HEK293 (cell line): Measurements from ENCODE around the gene NXPE4.
"Not testable (repeated sequence)": the region's sequence is repeated elsewhere in the genome, so short reads cannot be mapped to it uniquely, and the experiment has no call there.

Experiments
- CTCF ChIA-PET: fragments of 350-600 bp; formaldehyde crosslinking; extraction: SDS; loops from one replicate; lab custom pipeline; 2021; ENCODE audit warnings: antibody characterized with exemption; lab: Yijun Ruan, JAX
- POLR2A ChIA-PET: fragments of 300-600 bp; formaldehyde crosslinking; extraction: SDS; loops from one replicate; lab custom pipeline; 2020; ENCODE audit warnings: antibody characterized with exemption, inconsistent platforms; lab: Yijun Ruan, JAX
- H3K27ac ChIP-seq: fragments of 200-500 bp; sonication (Bioruptor generic); 2 replicates; pipeline ENCODE4 v1.5.1; 2014; ENCODE audit warnings: low read depth, low read length, control low read depth, inconsistent platforms; ENCODE audit errors: extremely low read depth
- H3K36me3 ChIP-seq, 2 experiments: fragments of 200-500 bp in 1 of 2; sonication (Bioruptor generic) in 1 of 2; 1 replicate in 1 of 2; 2 replicates in 1 of 2; pipeline ENCODE4 v1.5.1; 2014 to 2017; ENCODE audit warnings: inconsistent platforms in 2 of 2, low read length in 2 of 2; ENCODE audit not compliant: control insufficient read depth in 2 of 2, insufficient read depth in 1 of 2
- H3K4me1 ChIP-seq: fragments of 200-500 bp; sonication (Bioruptor generic); 2 replicates; pipeline ENCODE4 v1.5.1; 2014; ENCODE audit warnings: mild to moderate bottlenecking, low read length, inconsistent platforms; ENCODE audit not compliant: control insufficient read depth, insufficient read depth
- H3K4me3 ChIP-seq: 2 replicates; pipeline ENCODE4 v1.5.1; 2011; ENCODE audit warnings: low read depth, mild to moderate bottlenecking, control low read depth, low read length, moderate library complexity
- H3K9me3 ChIP-seq: fragments of 200-500 bp; sonication (Bioruptor generic); 2 replicates; pipeline ENCODE4 v1.5.1; 2014; ENCODE audit warnings: low read depth, low read length, inconsistent platforms; ENCODE audit not compliant: control insufficient read depth, insufficient read depth
- EGR2 ChIP-seq: fragments of 450-650 bp; formaldehyde crosslinking; IDR thresholded peaks from 2 replicates; pipeline ENCODE4 v1.5.1; 2016; ENCODE audit warnings: low read depth, missing biosample characterization, missing genetic modification characterization
- GFI1B ChIP-seq: fragments of 450-650 bp; formaldehyde crosslinking; IDR thresholded peaks from 2 replicates; pipeline ENCODE4 v1.5.1; 2016; ENCODE audit warnings: missing biosample characterization, missing genetic modification characterization
- MYNN ChIP-seq: fragments of 450-650 bp; formaldehyde crosslinking; IDR thresholded peaks from 2 replicates; pipeline ENCODE4 v1.5.1; 2016; ENCODE audit warnings: missing biosample characterization, missing genetic modification characterization, borderline replicate concordance
- RBAK ChIP-seq: fragments of 450-650 bp; formaldehyde crosslinking; IDR thresholded peaks from 2 replicates; pipeline ENCODE4 v1.5.1; 2016; ENCODE audit warnings: missing biosample characterization, missing genetic modification characterization
- ZBTB7A ChIP-seq: fragments of 450-650 bp; formaldehyde crosslinking; IDR thresholded peaks from 2 replicates; pipeline ENCODE4 v1.5.1; 2016; ENCODE audit warnings: low read depth, missing biosample characterization, missing genetic modification characterization
- ZNF138 ChIP-seq: fragments of 450-650 bp; formaldehyde crosslinking; IDR thresholded peaks from 2 replicates; pipeline ENCODE4 v1.5.1; 2016; ENCODE audit warnings: missing biosample characterization, missing genetic modification characterization, borderline replicate concordance
- ZNF155 ChIP-seq: fragments of 450-650 bp; formaldehyde crosslinking; IDR thresholded peaks from 2 replicates; pipeline ENCODE4 v1.5.1; 2016; ENCODE audit warnings: missing biosample characterization, missing genetic modification characterization
- ZNF157 ChIP-seq: fragments of 450-650 bp; formaldehyde crosslinking; IDR thresholded peaks from 2 replicates; pipeline ENCODE4 v1.5.1; 2016; ENCODE audit warnings: missing biosample characterization, missing genetic modification characterization
- ZNF221 ChIP-seq: fragments of 450-650 bp; formaldehyde crosslinking; IDR thresholded peaks from 2 replicates; pipeline ENCODE4 v1.5.1; 2017; ENCODE audit warnings: missing biosample characterization, missing genetic modification characterization, borderline replicate concordance
- ZNF266 ChIP-seq: fragments of 450-650 bp; formaldehyde crosslinking; IDR thresholded peaks from 2 replicates; pipeline ENCODE4 v1.5.1; 2016; ENCODE audit warnings: missing biosample characterization, missing genetic modification characterization, low read depth
- ZNF302 ChIP-seq: fragments of 450-650 bp; formaldehyde crosslinking; IDR thresholded peaks from 2 replicates; pipeline ENCODE4 v1.5.1; 2016; ENCODE audit warnings: missing biosample characterization, missing genetic modification characterization, low read depth
- ZNF335 ChIP-seq: fragments of 450-650 bp; formaldehyde crosslinking; conservative IDR thresholded peaks from 2 replicates; pipeline ENCODE4 v1.5.1; 2016; ENCODE audit warnings: missing biosample characterization, missing genetic modification characterization
- ZNF501 ChIP-seq: fragments of 450-650 bp; formaldehyde crosslinking; IDR thresholded peaks from 2 replicates; pipeline ENCODE4 v1.5.1; 2016; ENCODE audit warnings: missing biosample characterization, missing genetic modification characterization
- ZNF513 ChIP-seq: fragments of 450-650 bp; IDR thresholded peaks from 2 replicates; pipeline ENCODE4 v1.5.1; 2018; ENCODE audit warnings: missing biosample characterization, missing genetic modification characterization
- ZNF600 ChIP-seq: fragments of 450-650 bp; formaldehyde crosslinking; IDR thresholded peaks from 2 replicates; pipeline ENCODE4 v1.5.1; 2016; ENCODE audit warnings: missing biosample characterization, missing genetic modification characterization
- ZNF658 ChIP-seq: fragments of 450-650 bp; formaldehyde crosslinking; IDR thresholded peaks from 2 replicates; pipeline ENCODE4; 2016; ENCODE audit warnings: missing biosample characterization, missing genetic modification characterization
- ZNF76 ChIP-seq: fragments of 450-650 bp; formaldehyde crosslinking; IDR thresholded peaks from 2 replicates; pipeline ENCODE4; 2016; ENCODE audit warnings: low read depth, missing biosample characterization, missing genetic modification characterization, borderline replicate concordance
- ZNF785 ChIP-seq: fragments of 450-650 bp; formaldehyde crosslinking; IDR thresholded peaks from 2 replicates; pipeline ENCODE4 v1.5.1; 2016; ENCODE audit warnings: missing biosample characterization, missing genetic modification characterization
- TF ChIP-seq, protein P1 (sequence below): fragments of 450-650 bp; formaldehyde crosslinking; IDR thresholded peaks from 2 replicates; pipeline ENCODE4 v1.5.1; 2016; ENCODE audit warnings: missing biosample characterization, missing genetic modification characterization

NXPE4 gene

DNA sequence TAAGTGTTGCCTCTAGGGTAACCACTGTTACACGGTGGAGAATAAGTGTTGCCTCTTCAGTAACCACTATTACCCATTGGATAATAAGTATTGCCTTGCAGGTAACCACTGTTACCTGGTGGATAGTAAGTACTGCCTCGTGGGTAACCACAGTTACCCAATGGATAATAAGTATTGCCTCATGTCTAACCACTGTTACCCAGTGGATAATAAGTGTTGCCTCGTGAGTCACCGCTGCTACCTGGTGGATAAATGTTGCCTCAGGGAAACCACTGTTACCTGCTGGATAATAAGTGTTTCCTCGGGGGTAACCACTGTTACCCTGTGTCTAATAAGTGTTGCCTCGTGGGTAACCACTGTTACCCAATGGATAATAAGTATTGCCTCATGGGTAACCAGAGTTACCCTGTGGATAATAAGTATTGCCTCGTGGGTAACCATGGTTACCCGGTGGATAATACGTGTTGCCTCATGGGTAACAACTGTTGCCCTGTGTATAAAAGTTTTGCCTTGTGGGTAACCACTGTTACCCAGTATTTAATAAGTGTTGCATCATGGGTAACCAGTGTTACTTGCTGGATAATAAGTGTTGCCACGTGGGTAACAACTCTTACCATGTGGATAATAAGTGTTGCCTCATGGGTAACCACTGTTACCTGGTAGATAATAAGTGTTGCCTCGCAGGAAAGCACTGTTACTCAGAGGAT, 12.3 kb upstream of the NXPE4 start:
- H3K36me3 ChIP-seq: no peaks in the 10 kb centered on the region
- H3K9me3 ChIP-seq: no peaks in the 10 kb centered on the region
- TF ChIP-seq ZNF785 (tag by site-specific recombination) (no peak), ZNF513 (tag by site-specific recombination) (no peak), MYNN (tag by site-specific recombination) (no peak), GFI1B (no peak), ZNF221 (tag by site-specific recombination) (no peak), ZNF501 (tag by site-specific recombination) (no peak), ZNF138 (tag by site-specific recombination) (no peak), ZNF600 (tag by site-specific recombination) (no peak), EGR2 (tag by site-specific recombination) (no peak), ZNF302 (tag by site-specific recombination) (no peak), RBAK (tag by site-specific recombination) (no peak), ZNF155 (tag by site-specific recombination) (no peak), ZBTB7A (tag by site-specific recombination) (no peak)
- TF ChIP-seq, protein P1, sequence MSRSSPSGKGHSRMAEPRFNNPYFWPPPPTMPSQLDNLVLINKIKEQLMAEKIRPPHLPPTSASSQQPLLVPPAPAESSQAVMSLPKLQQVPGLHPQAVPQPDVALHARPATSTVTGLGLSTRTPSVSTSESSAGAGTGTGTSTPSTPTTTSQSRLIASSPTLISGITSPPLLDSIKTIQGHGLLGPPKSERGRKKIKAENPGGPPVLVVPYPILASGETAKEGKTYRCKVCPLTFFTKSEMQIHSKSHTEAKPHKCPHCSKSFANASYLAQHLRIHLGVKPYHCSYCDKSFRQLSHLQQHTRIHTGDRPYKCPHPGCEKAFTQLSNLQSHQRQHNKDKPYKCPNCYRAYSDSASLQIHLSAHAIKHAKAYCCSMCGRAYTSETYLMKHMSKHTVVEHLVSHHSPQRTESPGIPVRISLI: no peak
- no peak overlapping the region for H3K27ac ChIP-seq
- ChIA-PET CTCF (no interaction called here), POLR2A (no interaction called here)
- no peaks in the 10 kb centered on the region for H3K4me1 ChIP-seq
- H3K4me3 ChIP-seq: no peak overlapping the region

DNA sequence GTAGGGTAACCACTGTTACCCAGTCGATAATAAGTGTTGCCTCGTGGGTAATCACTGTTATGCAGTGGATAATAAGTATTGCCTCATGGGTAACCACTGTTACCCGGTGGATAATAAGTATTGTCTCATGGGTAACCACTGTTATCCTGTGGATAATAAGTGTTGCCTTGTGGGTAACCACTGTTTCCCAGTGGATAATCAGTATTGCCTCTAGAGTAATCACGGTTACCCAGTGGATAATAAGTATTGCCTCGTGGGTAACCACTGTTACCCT, 11.2 kb upstream of the NXPE4 start:
- H3K4me3 ChIP-seq, H3K27ac ChIP-seq, H3K9me3 ChIP-seq, H3K36me3 ChIP-seq, H3K4me1 ChIP-seq, CTCF ChIA-PET, POLR2A ChIA-PET: not testable (repeated sequence)

GRCh38 chr11:114606003-114606801, 10.6 kb upstream of the NXPE4 start:
- H3K4me3 ChIP-seq: no peak overlapping the region
- ChIA-PET CTCF (no interaction called here), POLR2A (no interaction called here)
- H3K4me1 ChIP-seq: no peaks in the 10 kb centered on the region
- TF ChIP-seq ZNF658 (tag by site-specific recombination) (no peak), ZNF76 (tag by site-specific recombination) (no peak), ZNF335 (tag by site-specific recombination) (no peak), ZNF157 (tag by site-specific recombination) (no peak), ZNF266 (tag by site-specific recombination) (no peak)
- H3K9me3 ChIP-seq: no peaks in the 10 kb centered on the region
- no peaks in the 10 kb centered on the region for H3K36me3 ChIP-seq
- no peak overlapping the region for H3K27ac ChIP-seq
